ENCODE results near the gene MAF.

The MAF gene

GRCh38 chr16:79582789-79583188, 17.7 kb downstream of the MAF start:
- Mint-ChIP-seq H3K27ac (no peak overlapping the region), H3K4me3 (no peak overlapping the region), H3K9me3 (no peaks in the 10 kb centered on the region), H3K4me1 (no peaks in the 10 kb centered on the region), H3K27me3 (peaks cover 10% of the 10 kb centered on the region), H3K36me3 (no peaks in the 10 kb centered on the region)
- ATAC-seq = no peak

- Mint-ChIP-seq H3K36me3 (no peaks in the 10 kb centered on the region), H3K27me3 (peaks cover 18% of the 10 kb centered on the region), H3K27ac (no peak overlapping the region), H3K4me1 (no peaks in the 10 kb centered on the region), H3K9me3 (no peaks in the 10 kb centered on the region), H3K4me3 (no peak overlapping the region)
- no peak for ATAC-seq
Observed at GRCh38 chr16:79580453-79581191, 19.9 kb downstream of the MAF start.

- H3K4me1 Mint-ChIP-seq = no peaks in the 10 kb centered on the region
- no peaks in the 10 kb centered on the region for H3K9me3 Mint-ChIP-seq
- ATAC-seq = no peak
- no peak overlapping the region for H3K27ac Mint-ChIP-seq
- no peak overlapping the region for H3K4me3 Mint-ChIP-seq
- H3K36me3 Mint-ChIP-seq = no peaks in the 10 kb centered on the region
- H3K27me3 Mint-ChIP-seq = peaks cover 25% of the 10 kb centered on the region
Observed at GRCh38 chr16:79576602-79577001, 23.9 kb downstream of the MAF start.

DNA sequence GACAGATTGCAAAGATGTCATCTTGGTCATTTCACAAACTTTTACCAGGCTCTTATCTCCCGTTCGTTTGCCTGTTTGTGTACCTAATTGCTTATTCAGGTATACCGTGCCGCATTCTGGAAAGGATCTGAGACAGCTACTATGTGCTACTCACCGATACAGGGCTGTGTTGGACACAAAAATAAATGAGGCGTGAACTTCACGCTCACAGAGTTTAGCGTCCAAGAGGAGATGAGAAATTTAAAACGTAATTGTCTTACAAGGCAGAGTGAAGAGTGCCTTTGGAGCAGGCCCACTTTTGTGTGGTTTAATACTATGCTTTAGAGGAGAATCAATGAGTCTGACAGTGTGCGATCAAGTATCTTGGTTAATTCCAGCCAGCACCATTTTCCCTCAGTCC, 26.7 kb downstream of the MAF start:
- ATAC-seq = no peak
- Mint-ChIP-seq H3K4me3 (no peak overlapping the region), H3K27ac (no peak overlapping the region), H3K9me3 (no peaks in the 10 kb centered on the region), H3K4me1 (peaks cover 4% of the 10 kb centered on the region), H3K27me3 (peaks cover 45% of the 10 kb centered on the region), H3K36me3 (no peaks in the 10 kb centered on the region)

DNA sequence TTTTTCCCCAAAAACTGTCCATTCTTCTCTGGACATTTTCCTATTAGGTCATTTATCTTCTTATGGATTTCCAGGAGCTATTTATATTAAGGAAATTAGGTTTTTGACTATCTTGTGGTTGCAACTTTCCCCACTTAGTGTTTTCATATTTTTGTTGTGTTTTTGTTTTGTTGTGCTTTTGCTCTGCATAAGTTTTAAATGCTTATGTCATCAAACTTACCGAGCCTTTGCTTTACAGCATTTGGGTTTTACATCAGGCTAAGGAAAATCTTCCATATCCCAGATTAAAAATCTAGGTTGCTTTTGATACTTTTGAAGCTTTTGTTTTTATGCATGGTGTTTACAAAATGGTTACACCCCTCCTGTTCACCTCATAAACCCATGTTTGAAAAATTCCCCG, 27.5 kb downstream of the MAF start:
- no peak for ATAC-seq
- peaks cover 45% of the 10 kb centered on the region for H3K27me3 Mint-ChIP-seq

DNA sequence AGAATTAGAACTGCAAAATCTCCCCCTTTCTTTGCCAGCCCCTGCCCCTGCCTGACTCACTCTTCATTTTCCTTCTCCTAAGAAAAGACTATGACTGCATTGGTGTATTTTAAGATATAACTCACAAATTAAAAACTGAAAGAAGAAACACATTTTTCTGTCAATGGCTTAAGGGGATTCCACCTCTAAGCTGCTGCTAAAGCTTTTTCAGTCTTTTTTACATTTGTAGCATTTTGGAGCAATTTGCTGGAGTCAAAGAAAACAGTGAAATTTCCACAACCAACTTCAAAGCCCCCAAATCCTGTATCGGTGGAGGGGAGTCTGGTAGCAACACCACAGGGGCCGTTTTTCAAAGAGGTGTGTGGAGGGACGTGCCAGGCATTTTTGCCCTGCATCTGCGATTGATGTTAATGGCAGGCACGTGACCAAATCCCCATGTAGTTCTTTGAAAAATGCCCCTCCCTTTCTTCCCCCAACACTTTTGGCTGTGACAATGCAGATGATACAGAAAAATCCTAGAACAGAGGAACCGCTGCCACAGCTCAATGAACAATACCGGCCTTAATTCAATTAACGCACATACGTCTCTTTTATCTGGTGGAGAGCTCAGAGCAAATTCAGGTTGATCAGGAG, 28.5 kb downstream of the MAF start:
- no peak overlapping the region for H3K27ac Mint-ChIP-seq
- no peaks in the 10 kb centered on the region for H3K36me3 Mint-ChIP-seq
- H3K27me3 Mint-ChIP-seq = peaks cover 34% of the 10 kb centered on the region
- H3K4me1 Mint-ChIP-seq = peaks cover 4% of the 10 kb centered on the region
- ATAC-seq = no peak
- no peak overlapping the region for H3K4me3 Mint-ChIP-seq
- no peaks in the 10 kb centered on the region for H3K9me3 Mint-ChIP-seq

More for the DNA sequence above, 27.5 kb downstream of the MAF start:
- Mint-ChIP-seq H3K4me1 (peaks cover 4% of the 10 kb centered on the region), H3K36me3 (no peaks in the 10 kb centered on the region), H3K9me3 (no peaks in the 10 kb centered on the region), H3K27ac (no peak overlapping the region), H3K4me3 (no peak overlapping the region)

GRCh38 chr16:79571065-79571902, 29.3 kb downstream of the MAF start:
- no peak overlapping the region for H3K27ac Mint-ChIP-seq

DNA sequence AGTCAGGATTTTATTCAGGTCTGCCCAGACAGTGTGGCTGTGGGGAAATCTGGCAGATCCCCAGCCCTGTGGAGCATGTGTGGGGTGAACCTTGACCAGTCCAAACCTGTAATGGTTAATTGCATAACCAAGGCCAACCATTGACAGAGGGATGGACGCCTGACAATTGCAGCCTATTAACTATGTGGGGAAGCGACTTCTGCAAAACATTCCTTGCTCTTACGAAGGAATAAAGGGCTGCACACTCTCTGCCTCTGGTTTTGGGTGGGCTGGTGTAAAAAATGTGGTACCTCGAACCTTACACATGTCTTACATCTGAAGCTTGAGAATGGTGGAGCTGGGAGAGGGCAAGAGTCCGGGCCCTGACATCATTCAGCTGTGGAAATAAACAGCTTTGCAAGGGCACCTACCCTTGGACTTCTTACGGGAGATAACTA, 35.8 kb downstream of the MAF start:
- H3K9me3 Mint-ChIP-seq = no peaks in the 10 kb centered on the region
- no peak for ATAC-seq
- H3K27me3 Mint-ChIP-seq = peaks cover 22% of the 10 kb centered on the region
- H3K4me3 Mint-ChIP-seq = no peak overlapping the region
- no peak overlapping the region for H3K27ac Mint-ChIP-seq
- no peaks in the 10 kb centered on the region for H3K36me3 Mint-ChIP-seq
- H3K4me1 Mint-ChIP-seq = no peaks in the 10 kb centered on the region

More at GRCh38 chr16:79571065-79571902, 29.3 kb downstream of the MAF start:
- H3K27me3 Mint-ChIP-seq = peaks cover 27% of the 10 kb centered on the region
- H3K4me1 Mint-ChIP-seq = peaks cover 4% of the 10 kb centered on the region
- H3K9me3 Mint-ChIP-seq = no peaks in the 10 kb centered on the region
- H3K4me3 Mint-ChIP-seq = no peak overlapping the region
- ATAC-seq = no peak
- H3K36me3 Mint-ChIP-seq = no peaks in the 10 kb centered on the region

DNA sequence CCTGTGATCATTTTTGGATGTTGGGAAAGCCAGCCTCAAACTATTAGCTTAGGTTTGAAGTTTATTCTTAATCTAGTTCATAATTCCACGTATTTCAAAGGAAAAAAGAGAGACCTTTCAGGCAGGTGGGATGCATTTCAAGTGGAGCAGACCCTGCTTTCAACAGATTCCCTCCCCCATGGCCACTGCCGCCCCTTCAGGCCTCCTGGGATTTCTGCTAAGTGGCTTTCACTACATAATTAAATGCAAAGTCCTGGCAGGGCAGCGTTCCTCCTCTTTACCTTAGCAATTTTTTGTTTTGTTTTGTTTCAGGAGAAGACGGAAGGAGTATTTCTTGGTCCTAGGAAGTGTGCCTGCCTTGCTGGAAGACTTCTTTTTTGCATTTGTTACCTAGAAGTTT, 36.6 kb downstream of the MAF start:
- Mint-ChIP-seq H3K27me3 (peaks cover 21% of the 10 kb centered on the region), H3K4me3 (no peak overlapping the region), H3K36me3 (no peaks in the 10 kb centered on the region), H3K4me1 (no peaks in the 10 kb centered on the region), H3K9me3 (no peaks in the 10 kb centered on the region), H3K27ac (no peak overlapping the region)
- ATAC-seq = no peak

DNA sequence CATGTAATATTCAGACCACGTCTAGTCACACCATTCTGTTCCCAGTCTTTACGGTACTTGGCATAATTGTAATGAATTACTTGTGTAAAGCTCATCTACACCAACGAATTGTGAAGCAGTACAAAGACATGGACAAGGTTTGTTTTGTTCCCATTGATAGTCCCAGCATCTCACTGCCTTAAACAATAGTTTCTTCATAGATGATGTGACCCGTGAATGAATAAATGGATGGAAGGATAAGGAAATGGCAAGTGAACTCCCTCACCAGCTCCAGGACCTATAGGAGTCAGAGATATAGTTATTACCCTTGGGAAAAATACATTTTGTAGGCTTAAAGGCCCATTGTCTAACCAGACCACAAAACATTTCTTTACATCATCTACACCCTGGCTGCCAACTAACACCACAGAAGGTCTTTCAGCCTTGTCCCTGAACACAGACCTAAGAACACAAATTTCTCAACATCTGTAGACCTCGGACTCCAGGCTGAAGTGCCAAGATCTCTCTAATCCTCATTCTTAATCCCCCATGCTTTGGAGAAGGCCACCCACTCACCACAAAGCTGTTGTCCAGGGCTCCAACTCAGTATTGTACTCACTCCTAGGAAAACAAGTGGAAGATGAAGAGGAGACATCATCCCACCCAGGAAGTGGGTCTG, 38.2 kb downstream of the MAF start:
- Mint-ChIP-seq H3K27me3 (peaks cover 30% of the 10 kb centered on the region), H3K27ac (no peak overlapping the region), H3K36me3 (no peaks in the 10 kb centered on the region), H3K4me1 (no peaks in the 10 kb centered on the region), H3K4me3 (no peak overlapping the region), H3K9me3 (no peaks in the 10 kb centered on the region)
- no peak for ATAC-seq

DNA sequence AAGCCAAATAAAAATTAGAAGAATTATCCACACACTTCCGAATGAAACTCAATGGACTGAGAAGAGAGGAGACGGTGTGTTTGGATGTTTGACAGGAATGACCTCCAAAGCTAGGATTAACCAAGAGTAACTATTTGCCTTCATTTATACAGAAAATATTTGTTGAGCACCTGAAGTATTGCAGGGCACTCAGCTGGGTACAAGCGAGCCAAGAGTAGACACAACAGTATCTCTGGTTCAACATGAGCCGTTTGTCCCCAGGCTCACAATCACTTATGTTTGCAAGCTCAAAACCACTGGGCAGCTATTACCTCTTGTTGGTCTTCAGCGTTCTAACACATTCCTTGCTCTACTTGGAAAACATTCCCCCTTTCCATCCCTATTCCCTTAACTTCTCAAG, 38.8 kb downstream of the MAF start:
- Mint-ChIP-seq H3K36me3 (no peaks in the 10 kb centered on the region), H3K27ac (no peak overlapping the region), H3K27me3 (peaks cover 30% of the 10 kb centered on the region), H3K9me3 (no peaks in the 10 kb centered on the region), H3K4me1 (no peaks in the 10 kb centered on the region), H3K4me3 (no peak overlapping the region)
- no peak for ATAC-seq

DNA sequence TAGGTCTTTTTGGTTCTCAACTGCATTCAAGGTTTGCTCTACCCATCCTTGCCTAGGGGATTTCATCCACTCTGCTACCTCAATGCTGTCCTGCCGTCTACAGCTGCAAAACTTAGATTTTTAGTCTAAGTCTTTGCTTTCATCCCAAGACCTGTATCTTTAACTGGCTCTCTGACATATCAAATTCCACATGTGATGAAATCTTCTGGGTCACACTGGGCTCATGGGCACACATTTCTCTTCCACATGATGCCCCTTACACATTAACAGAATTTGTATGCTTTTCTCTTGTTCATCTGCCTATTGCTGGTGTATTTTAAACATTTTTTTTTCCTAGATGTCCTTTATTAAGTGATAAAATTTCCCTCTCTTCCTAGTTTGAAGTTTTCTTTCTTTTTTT, 39.6 kb downstream of the MAF start:
- Mint-ChIP-seq H3K36me3 (no peaks in the 10 kb centered on the region), H3K9me3 (peaks cover 5% of the 10 kb centered on the region), H3K27ac (no peak overlapping the region), H3K27me3 (peaks cover 28% of the 10 kb centered on the region), H3K4me1 (no peaks in the 10 kb centered on the region), H3K4me3 (no peak overlapping the region)
- ATAC-seq = no peak

GRCh38 chr16:79560318-79560717, 40.2 kb downstream of the MAF start:
- H3K27me3 Mint-ChIP-seq = peaks cover 23% of the 10 kb centered on the region
- no peak overlapping the region for H3K27ac Mint-ChIP-seq
- no peak overlapping the region for H3K4me3 Mint-ChIP-seq
- no peaks in the 10 kb centered on the region for H3K4me1 Mint-ChIP-seq
- no peak for ATAC-seq
- peaks cover 5% of the 10 kb centered on the region for H3K9me3 Mint-ChIP-seq
- no peaks in the 10 kb centered on the region for H3K36me3 Mint-ChIP-seq

DNA sequence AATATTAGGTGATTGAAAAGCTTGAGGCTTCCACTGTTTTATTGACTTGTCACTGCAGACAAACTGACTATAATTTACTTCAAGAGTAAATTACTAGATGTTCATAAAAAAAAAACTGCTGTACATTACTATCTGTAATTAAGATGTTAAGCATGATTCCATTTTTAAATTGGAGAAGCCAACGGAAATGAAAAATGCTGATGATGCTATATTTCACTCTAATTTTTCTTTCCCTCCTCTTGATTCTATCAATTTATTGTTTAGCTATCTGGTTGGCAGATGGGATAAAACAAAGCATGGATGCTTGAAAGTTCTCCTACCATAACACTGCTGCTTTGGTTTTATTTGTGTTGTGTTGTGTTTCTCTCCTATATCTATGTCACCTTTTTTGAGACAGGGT, 41.0 kb downstream of the MAF start:
- no peaks in the 10 kb centered on the region for H3K36me3 Mint-ChIP-seq
- no peak overlapping the region for H3K27ac Mint-ChIP-seq
- H3K9me3 Mint-ChIP-seq = peaks cover 5% of the 10 kb centered on the region
- H3K4me3 Mint-ChIP-seq = no peak overlapping the region
- no peaks in the 10 kb centered on the region for H3K4me1 Mint-ChIP-seq
- ATAC-seq = no peak
- peaks cover 28% of the 10 kb centered on the region for H3K27me3 Mint-ChIP-seq

DNA sequence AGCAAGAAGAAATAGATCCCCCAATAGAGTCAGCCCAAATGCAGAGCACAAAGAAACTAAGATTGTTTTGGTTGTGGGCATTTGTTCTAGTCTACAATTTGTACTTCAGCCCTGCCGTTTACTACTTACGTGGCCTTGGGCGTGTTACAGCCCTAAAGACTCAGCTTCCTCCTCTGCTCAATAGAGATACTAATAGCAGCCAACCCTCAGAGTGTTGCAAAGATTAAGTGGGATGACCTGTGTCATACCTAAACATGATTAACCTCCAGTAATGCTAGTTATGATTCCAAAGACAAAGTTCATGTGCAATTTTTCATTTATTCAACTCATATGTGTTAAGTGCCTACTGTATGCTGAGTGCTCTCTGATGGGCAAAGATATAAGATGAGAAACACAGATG, 43.1 kb downstream of the MAF start:
- peaks cover 5% of the 10 kb centered on the region for H3K9me3 Mint-ChIP-seq
- ATAC-seq = no peak
- no peak overlapping the region for H3K27ac Mint-ChIP-seq
- no peak overlapping the region for H3K4me3 Mint-ChIP-seq
- no peaks in the 10 kb centered on the region for H3K36me3 Mint-ChIP-seq
- peaks cover 37% of the 10 kb centered on the region for H3K27me3 Mint-ChIP-seq
- no peaks in the 10 kb centered on the region for H3K4me1 Mint-ChIP-seq

Data from stimulated activated memory B cell treated with anti-CD40 and anti-IgM and Interleukin-4, amounts not matched to agents 10 μg/mL and 1 μg/mL and 100 μg/mL, for 72 hours (primary cell).